ENCODE results near the gene TNFRSF25.

The TNFRSF25 gene

GRCh38 chr1:6414443-6414844 lies 51.5 kb downstream of the TNFRSF25 start:
- peak; percentile 47 for DNase-seq

GRCh38 chr1:6412896-6413295 lies 53.1 kb downstream of the TNFRSF25 start:
- no peak for DNase-seq
